Fibroblast of skin of right biceps (primary cell): ENCODE results near the gene ARSA.
A peak's percentile ranks its signal among the peaks of the same experiment; 100 is the strongest.
"Not testable (repeated sequence)": the region's sequence is repeated elsewhere in the genome, so short reads cannot be mapped to it uniquely, and the experiment has no call there.

Experiments used
- DNase-seq: peaks from one replicate; pipeline ENCODE4 v3.0.0-alpha.2; 2013

ARSA gene

GRCh38 chr22:50627642-50628542 is at the start of gene ARSA:
Gene ARSA, minus strand, starts transcription at chr22:50628152. Its CDS starts 373 bp downstream, at chr22:50627779.
- DNase-seq, result peak; percentile 85

- no peak for DNase-seq
Observed at GRCh38 chr22:50676661-50677492, 48.9 kb upstream of the ARSA start.

- no peak for DNase-seq
Observed at GRCh38 chr22:50676180-50676636, 48.3 kb upstream of the ARSA start.

GRCh38 chr22:50675553-50676179 is 47.7 kb upstream of the ARSA start:
- DNase-seq, result no peak

GRCh38 chr22:50674606-50675552 is 46.9 kb upstream of the ARSA start:
- peak; percentile 30 for DNase-seq

- no peak for DNase-seq
Observed at GRCh38 chr22:50674130-50674500, 46.2 kb upstream of the ARSA start.

GRCh38 chr22:50673231-50674129 is 45.5 kb upstream of the ARSA start:
- no peak for DNase-seq

- no peak for DNase-seq
Observed at GRCh38 chr22:50672471-50673230, 44.7 kb upstream of the ARSA start, which contains the start of gene SHANK3. Gene SHANK3, plus strand, starts transcription at chr22:50672823.

GRCh38 chr22:50672041-50672440 is 44.1 kb upstream of the ARSA start:
- no peak for DNase-seq

GRCh38 chr22:50671641-50672040 is 43.7 kb upstream of the ARSA start:
- no peak for DNase-seq

GRCh38 chr22:50670914-50671538 is 43.1 kb upstream of the ARSA start:
- no peak for DNase-seq

GRCh38 chr22:50670513-50670912 is 42.6 kb upstream of the ARSA start:
- no peak for DNase-seq

- no peak for DNase-seq
Observed at GRCh38 chr22:50665738-50666137, 37.8 kb upstream of the ARSA start.

- no peak for DNase-seq
Observed at GRCh38 chr22:50665212-50665611, 37.3 kb upstream of the ARSA start.

GRCh38 chr22:50660306-50660705 is 32.4 kb upstream of the ARSA start:
- DNase-seq, result no peak

GRCh38 chr22:50659711-50660110 is 31.8 kb upstream of the ARSA start:
- DNase-seq, result not testable (repeated sequence)

- no peak for DNase-seq
Observed at GRCh38 chr22:50657925-50658324, 30.0 kb upstream of the ARSA start.

- peak; percentile 79 for DNase-seq
Observed at GRCh38 chr22:50656122-50657070, 28.4 kb upstream of the ARSA start.
